A673 (cell line): Measurements from ENCODE around the gene TMEM132C.

Experiments used
- EZH2 ChIP-seq: fragments of 200-600 bp; sonication (generic); IDR thresholded peaks from 2 replicates; pipeline ENCODE4 v1.6.1; 2017; ENCODE audit warnings: borderline replicate concordance, low read depth, mild to moderate bottlenecking, mixed read lengths, antibody characterized with exemption, low read length; ENCODE audit not compliant: poor library complexity, severe bottlenecking
- TF ChIP-seq, protein P1 (sequence below): fragments of 300-800, 200-600 bp; sonication (generic); conservative IDR thresholded peaks from 2 replicates; pipeline ENCODE4 v1.5.1; 2017; ENCODE audit warnings: low read depth, mild to moderate bottlenecking, antibody characterized with exemption, low read length, moderate library complexity, mixed read lengths

DNA sequence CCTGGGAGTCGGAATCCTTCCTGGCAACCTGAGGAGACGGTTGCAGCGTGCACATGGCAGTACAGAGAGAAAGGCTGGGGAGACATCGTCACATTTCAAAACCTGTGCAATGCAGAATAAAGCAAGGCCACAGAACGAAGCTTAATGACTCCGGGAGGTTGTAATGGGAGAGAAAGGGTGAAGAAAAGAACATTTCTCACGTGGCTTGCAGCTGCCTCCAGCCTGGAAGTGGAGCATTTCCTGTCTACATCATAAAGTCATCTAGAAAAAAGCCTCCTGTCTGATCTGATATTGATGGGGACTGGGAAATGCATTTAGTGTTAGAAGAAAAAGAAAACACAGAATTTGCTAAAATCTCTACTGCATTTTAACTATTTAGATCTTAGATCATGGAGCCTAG, 209.3 kb downstream of the TMEM132C start:
- TF ChIP-seq, protein P1, sequence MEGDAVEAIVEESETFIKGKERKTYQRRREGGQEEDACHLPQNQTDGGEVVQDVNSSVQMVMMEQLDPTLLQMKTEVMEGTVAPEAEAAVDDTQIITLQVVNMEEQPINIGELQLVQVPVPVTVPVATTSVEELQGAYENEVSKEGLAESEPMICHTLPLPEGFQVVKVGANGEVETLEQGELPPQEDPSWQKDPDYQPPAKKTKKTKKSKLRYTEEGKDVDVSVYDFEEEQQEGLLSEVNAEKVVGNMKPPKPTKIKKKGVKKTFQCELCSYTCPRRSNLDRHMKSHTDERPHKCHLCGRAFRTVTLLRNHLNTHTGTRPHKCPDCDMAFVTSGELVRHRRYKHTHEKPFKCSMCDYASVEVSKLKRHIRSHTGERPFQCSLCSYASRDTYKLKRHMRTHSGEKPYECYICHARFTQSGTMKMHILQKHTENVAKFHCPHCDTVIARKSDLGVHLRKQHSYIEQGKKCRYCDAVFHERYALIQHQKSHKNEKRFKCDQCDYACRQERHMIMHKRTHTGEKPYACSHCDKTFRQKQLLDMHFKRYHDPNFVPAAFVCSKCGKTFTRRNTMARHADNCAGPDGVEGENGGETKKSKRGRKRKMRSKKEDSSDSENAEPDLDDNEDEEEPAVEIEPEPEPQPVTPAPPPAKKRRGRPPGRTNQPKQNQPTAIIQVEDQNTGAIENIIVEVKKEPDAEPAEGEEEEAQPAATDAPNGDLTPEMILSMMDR = no peak
- no peak for TF ChIP-seq EZH2
